ENCODE measurements around the gene PIGB. TPM values are rescaled to one million over a fixed set of nuclear protein-coding genes. Genes with fewer than 3 reads are reported as not detected.
"Not testable (repeated sequence)": the region's sequence is repeated elsewhere in the genome, so short reads cannot be mapped to it uniquely, and the experiment has no call there.

PIGB gene
- total RNA-seq, 1 donor from 2014 or later = 6.3 TPM

DNA sequence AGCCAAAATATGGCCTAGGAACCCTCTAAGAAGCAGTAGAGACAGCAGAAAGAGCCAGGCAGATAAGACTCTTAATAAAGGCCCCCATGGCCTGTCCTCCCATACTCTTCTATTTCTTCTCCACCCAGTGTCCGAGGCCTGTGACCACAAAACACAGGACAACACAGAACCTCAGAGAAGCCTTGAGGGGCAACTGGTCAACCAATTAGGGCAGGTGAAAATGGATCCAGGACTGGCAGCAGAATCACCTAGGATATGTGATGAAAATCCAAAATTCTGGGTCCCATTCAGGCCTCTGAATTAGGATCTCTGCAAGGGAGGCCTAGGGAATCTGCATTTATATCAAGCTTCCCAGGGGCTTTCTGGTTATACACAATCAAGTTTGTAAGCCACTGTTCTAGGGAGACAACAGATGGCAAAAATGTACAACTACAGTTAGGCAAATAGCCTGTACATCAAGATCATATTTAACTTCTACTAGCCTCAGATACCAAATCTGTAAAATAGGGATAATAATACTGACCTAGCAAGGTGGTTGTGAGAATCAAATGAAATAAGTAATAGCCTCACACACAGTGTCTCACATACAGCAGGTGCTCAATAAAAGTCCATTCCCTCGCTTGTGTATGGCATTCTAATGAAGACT, 39.8 kb upstream of the PIGB start:
- FAIRE-seq (no peak), DNase-seq (ENCODE audit: low read depth) (no peak)
- H3K4me3 ChIP-seq (ENCODE audit: low read depth, low read length) = no peak overlapping the region
- H3K27me3 ChIP-seq (ENCODE audit: control insufficient read depth, insufficient read depth, low read length) = no peaks in the 10 kb centered on the region
- H3K36me3 ChIP-seq (ENCODE audit: control insufficient read depth, insufficient read depth, low read length) = no peaks in the 10 kb centered on the region
- TF ChIP-seq, protein P1, sequence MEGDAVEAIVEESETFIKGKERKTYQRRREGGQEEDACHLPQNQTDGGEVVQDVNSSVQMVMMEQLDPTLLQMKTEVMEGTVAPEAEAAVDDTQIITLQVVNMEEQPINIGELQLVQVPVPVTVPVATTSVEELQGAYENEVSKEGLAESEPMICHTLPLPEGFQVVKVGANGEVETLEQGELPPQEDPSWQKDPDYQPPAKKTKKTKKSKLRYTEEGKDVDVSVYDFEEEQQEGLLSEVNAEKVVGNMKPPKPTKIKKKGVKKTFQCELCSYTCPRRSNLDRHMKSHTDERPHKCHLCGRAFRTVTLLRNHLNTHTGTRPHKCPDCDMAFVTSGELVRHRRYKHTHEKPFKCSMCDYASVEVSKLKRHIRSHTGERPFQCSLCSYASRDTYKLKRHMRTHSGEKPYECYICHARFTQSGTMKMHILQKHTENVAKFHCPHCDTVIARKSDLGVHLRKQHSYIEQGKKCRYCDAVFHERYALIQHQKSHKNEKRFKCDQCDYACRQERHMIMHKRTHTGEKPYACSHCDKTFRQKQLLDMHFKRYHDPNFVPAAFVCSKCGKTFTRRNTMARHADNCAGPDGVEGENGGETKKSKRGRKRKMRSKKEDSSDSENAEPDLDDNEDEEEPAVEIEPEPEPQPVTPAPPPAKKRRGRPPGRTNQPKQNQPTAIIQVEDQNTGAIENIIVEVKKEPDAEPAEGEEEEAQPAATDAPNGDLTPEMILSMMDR (IDR thresholded peaks at IDR 0.05; ENCODE audit: insufficient read depth, low read length, severe bottlenecking) = no peak

DNA sequence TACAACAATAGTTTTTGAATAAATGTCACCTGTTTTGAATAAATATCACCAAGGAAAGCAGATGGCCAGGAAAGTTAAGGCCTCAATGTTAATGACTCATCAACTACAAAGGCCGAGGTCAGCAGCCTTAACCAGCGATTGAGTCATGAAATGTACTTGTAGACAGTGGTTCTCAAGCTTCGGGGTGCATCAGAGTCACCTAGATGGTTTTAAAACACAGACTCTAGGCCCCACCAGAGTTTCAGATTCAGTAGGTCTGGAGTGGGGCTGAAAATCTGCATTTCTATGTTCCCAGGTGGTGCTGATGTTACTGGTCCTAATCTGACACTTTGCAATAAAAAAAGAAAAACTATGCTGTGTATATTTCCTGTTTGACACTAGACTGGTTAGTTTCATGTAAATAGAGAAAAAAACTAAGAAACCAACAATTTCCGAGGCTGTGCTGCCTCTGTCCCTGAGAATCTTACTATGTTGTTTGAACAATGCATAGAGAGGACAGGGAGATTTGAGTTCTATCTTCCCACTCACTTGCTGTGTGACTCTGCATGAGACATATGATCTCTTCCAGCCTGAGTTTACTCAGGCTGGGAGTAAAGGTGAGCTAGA, 39.2 kb upstream of the PIGB start:
- Histone ChIP-seq H3K27me3 (ENCODE audit: control insufficient read depth, insufficient read depth, low read length) (no peaks in the 10 kb centered on the region), H3K4me3 (ENCODE audit: low read depth, low read length) (no peak overlapping the region), H3K36me3 (ENCODE audit: control insufficient read depth, insufficient read depth, low read length) (peaks cover 2% of the 10 kb centered on the region)
- TF ChIP-seq, protein P1 (IDR thresholded peaks at IDR 0.05; ENCODE audit: insufficient read depth, low read length, severe bottlenecking) = no peak
- FAIRE-seq (no peak), DNase-seq (ENCODE audit: low read depth) (peak; percentile 80)

DNA sequence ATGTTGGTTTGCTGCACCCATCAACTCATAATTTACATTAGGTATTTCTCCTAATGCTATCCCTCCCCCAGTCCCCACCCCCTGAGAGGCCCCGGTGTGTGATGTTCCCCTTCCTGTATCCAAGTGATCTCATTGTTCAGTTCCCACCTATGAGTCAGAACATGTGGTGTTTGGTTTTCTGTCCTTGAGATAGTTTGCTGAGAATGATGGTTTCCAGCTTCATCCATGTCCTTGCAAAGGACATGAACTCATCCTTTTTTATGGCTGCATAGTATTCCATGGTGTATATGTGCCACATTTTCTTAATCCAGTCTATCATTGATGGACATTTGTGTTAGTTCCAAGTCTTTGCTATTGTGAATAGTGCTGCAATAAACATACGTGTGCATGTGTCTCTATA, 38.4 kb upstream of the PIGB start:
- not testable (repeated sequence) for H3K27me3 ChIP-seq (ENCODE audit: control insufficient read depth, insufficient read depth, low read length); FAIRE-seq; DNase-seq (ENCODE audit: low read depth); H3K4me3 ChIP-seq (ENCODE audit: low read depth, low read length); H3K36me3 ChIP-seq (ENCODE audit: control insufficient read depth, insufficient read depth, low read length)

DNA sequence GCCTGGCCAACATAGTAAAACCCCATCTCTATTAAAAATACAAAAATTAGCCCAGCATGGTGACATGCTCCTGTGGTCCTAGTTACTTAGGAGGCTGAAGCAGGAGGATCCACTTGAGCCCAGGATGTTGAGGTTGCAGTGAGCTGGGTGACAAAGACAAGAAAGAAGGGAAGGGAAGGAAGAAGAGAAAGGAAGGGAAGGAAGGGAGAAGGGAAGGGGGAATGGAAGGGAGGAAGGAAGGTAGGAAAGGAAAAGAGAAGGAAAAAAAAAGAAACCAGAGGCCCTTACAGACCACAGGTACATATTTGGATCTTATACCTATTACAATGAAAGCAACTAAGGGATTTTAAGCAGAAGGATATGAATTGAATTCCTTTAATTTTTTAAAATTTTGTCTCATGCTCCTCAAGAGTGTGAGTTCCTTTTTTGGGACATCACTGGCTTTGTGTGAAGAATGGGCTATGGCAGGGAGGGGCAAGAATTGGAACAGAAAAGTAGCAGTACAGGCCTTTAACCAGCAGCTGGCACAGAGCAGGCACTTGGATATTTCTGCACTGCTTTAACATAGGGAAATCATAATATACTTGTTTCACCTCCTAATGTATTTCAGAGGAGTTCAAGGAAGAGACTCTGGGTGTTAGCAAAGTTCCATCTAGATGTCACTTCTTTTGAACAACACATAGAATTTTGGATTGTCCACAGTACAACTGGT, 37.3 kb upstream of the PIGB start:
- no peaks in the 10 kb centered on the region for H3K27me3 ChIP-seq (ENCODE audit: control insufficient read depth, insufficient read depth, low read length)
- peaks cover 2% of the 10 kb centered on the region for H3K36me3 ChIP-seq (ENCODE audit: control insufficient read depth, insufficient read depth, low read length)
- TF ChIP-seq, protein P1 (IDR thresholded peaks at IDR 0.05; ENCODE audit: insufficient read depth, low read length, severe bottlenecking) = no peak
- FAIRE-seq = no peak
- H3K4me3 ChIP-seq (ENCODE audit: low read depth, low read length) = no peak overlapping the region
- DNase-seq (ENCODE audit: low read depth) = no peak

GRCh38 chr15:55282284-55282833, 36.7 kb upstream of the PIGB start:
- peaks cover 2% of the 10 kb centered on the region for H3K36me3 ChIP-seq (ENCODE audit: control insufficient read depth, insufficient read depth, low read length)
- no peaks in the 10 kb centered on the region for H3K27me3 ChIP-seq (ENCODE audit: control insufficient read depth, insufficient read depth, low read length)
- DNase-seq (ENCODE audit: low read depth) = peak; percentile 83
- FAIRE-seq = no peak
- H3K4me3 ChIP-seq (ENCODE audit: low read depth, low read length) = no peak overlapping the region
- TF ChIP-seq, protein P1 (IDR thresholded peaks at IDR 0.05; ENCODE audit: insufficient read depth, low read length, severe bottlenecking) = no peak
